Measurements from ENCODE around the gene ARFGAP3.

- TF ChIP-seq POLR2A (IDR thresholded peaks at IDR 0.05) (no peak), CTCF (IDR thresholded peaks at IDR 0.05 in 4 of 5, conservative IDR thresholded peaks at IDR 0.05 in 1 of 5) (no peak)
Measured at GRCh38 chr22:42892156-42892555, 35.1 kb upstream of the ARFGAP3 start.
